Measurements from ENCODE around the gene CEP135.
"Not testable (repeated sequence)": the region's sequence is repeated elsewhere in the genome, so short reads cannot be mapped to it uniquely, and the experiment has no call there.

CEP135 gene

GRCh38 chr4:56055027-56055977, 106.6 kb downstream of the CEP135 start:
- H3K36me3 ChIP-seq (ENCODE audit: control insufficient read depth, insufficient read depth, low read length, severe bottlenecking) = no peaks in the 10 kb centered on the region
- H3K9me3 ChIP-seq (ENCODE audit: control insufficient read depth, low read length) = no peaks in the 10 kb centered on the region
- no peak overlapping the region for H3K9ac ChIP-seq (ENCODE audit: low read length)
- H3K27me3 ChIP-seq (replicated peaks; ENCODE audit: control insufficient read depth, insufficient read depth, low read length) = peaks cover 15% of the 10 kb centered on the region
- H3K4me1 ChIP-seq (ENCODE audit: control insufficient read depth, insufficient read depth, low read length) = peaks cover 3% of the 10 kb centered on the region
- no peak for DNase-seq (ENCODE audit: low read depth)
- no peak overlapping the region for H3K4me3 ChIP-seq (ENCODE audit: low read length)

GRCh38 chr4:56055991-56056390, 107.2 kb downstream of the CEP135 start:
- no peak overlapping the region for H3K9ac ChIP-seq (ENCODE audit: low read length)
- H3K36me3 ChIP-seq (ENCODE audit: control insufficient read depth, insufficient read depth, low read length, severe bottlenecking) = no peaks in the 10 kb centered on the region
- DNase-seq (ENCODE audit: low read depth) = peak; percentile 11
- no peak overlapping the region for H3K4me3 ChIP-seq (ENCODE audit: low read length)
- H3K9me3 ChIP-seq (ENCODE audit: control insufficient read depth, low read length) = no peaks in the 10 kb centered on the region
- H3K27me3 ChIP-seq (replicated peaks; ENCODE audit: control insufficient read depth, insufficient read depth, low read length) = peaks cover 8% of the 10 kb centered on the region
- H3K4me1 ChIP-seq (ENCODE audit: control insufficient read depth, insufficient read depth, low read length) = peaks cover 3% of the 10 kb centered on the region

- Histone ChIP-seq H3K9ac (ENCODE audit: low read length) (no peak overlapping the region), H3K36me3 (ENCODE audit: control insufficient read depth, insufficient read depth, low read length, severe bottlenecking) (no peaks in the 10 kb centered on the region), H3K4me3 (ENCODE audit: low read length) (no peak overlapping the region), H3K27me3 (replicated peaks; ENCODE audit: control insufficient read depth, insufficient read depth, low read length) (peaks cover 7% of the 10 kb centered on the region), H3K9me3 (ENCODE audit: control insufficient read depth, low read length) (no peaks in the 10 kb centered on the region), H3K4me1 (ENCODE audit: control insufficient read depth, insufficient read depth, low read length) (peaks cover 3% of the 10 kb centered on the region)
- DNase-seq (ENCODE audit: low read depth) = no peak
Measured at GRCh38 chr4:56058555-56058954, 109.8 kb downstream of the CEP135 start.

GRCh38 chr4:56060036-56060435, 111.3 kb downstream of the CEP135 start:
- no peak overlapping the region for H3K9ac ChIP-seq (ENCODE audit: low read length)
- DNase-seq (ENCODE audit: low read depth) = no peak
- no peak overlapping the region for H3K4me3 ChIP-seq (ENCODE audit: low read length)
- no peaks in the 10 kb centered on the region for H3K36me3 ChIP-seq (ENCODE audit: control insufficient read depth, insufficient read depth, low read length, severe bottlenecking)
- peaks cover 11% of the 10 kb centered on the region for H3K27me3 ChIP-seq (replicated peaks; ENCODE audit: control insufficient read depth, insufficient read depth, low read length)
- peaks cover 3% of the 10 kb centered on the region for H3K4me1 ChIP-seq (ENCODE audit: control insufficient read depth, insufficient read depth, low read length)
- no peaks in the 10 kb centered on the region for H3K9me3 ChIP-seq (ENCODE audit: control insufficient read depth, low read length)

- Histone ChIP-seq H3K4me3 (ENCODE audit: low read length) (no peak overlapping the region), H3K4me1 (ENCODE audit: control insufficient read depth, insufficient read depth, low read length) (no peaks in the 10 kb centered on the region), H3K27me3 (replicated peaks; ENCODE audit: control insufficient read depth, insufficient read depth, low read length) (peaks cover 16% of the 10 kb centered on the region), H3K9me3 (ENCODE audit: control insufficient read depth, low read length) (no peaks in the 10 kb centered on the region), H3K36me3 (ENCODE audit: control insufficient read depth, insufficient read depth, low read length, severe bottlenecking) (no peaks in the 10 kb centered on the region), H3K9ac (ENCODE audit: low read length) (no peak overlapping the region)
- DNase-seq (ENCODE audit: low read depth) = no peak
Measured at GRCh38 chr4:56062106-56062505, 113.4 kb downstream of the CEP135 start.

GRCh38 chr4:56062526-56063145, 113.9 kb downstream of the CEP135 start:
- Histone ChIP-seq H3K36me3 (ENCODE audit: control insufficient read depth, insufficient read depth, low read length, severe bottlenecking) (no peaks in the 10 kb centered on the region), H3K9me3 (ENCODE audit: control insufficient read depth, low read length) (no peaks in the 10 kb centered on the region), H3K27me3 (replicated peaks; ENCODE audit: control insufficient read depth, insufficient read depth, low read length) (peaks cover 16% of the 10 kb centered on the region), H3K4me1 (ENCODE audit: control insufficient read depth, insufficient read depth, low read length) (no peaks in the 10 kb centered on the region), H3K4me3 (ENCODE audit: low read length) (no peak overlapping the region), H3K9ac (ENCODE audit: low read length) (no peak overlapping the region)
- no peak for DNase-seq (ENCODE audit: low read depth)

- Histone ChIP-seq H3K27me3 (replicated peaks; ENCODE audit: control insufficient read depth, insufficient read depth, low read length) (peaks cover 16% of the 10 kb centered on the region), H3K9me3 (ENCODE audit: control insufficient read depth, low read length) (peaks cover 2% of the 10 kb centered on the region), H3K36me3 (ENCODE audit: control insufficient read depth, insufficient read depth, low read length, severe bottlenecking) (no peaks in the 10 kb centered on the region), H3K9ac (ENCODE audit: low read length) (no peak overlapping the region), H3K4me3 (ENCODE audit: low read length) (no peak overlapping the region), H3K4me1 (ENCODE audit: control insufficient read depth, insufficient read depth, low read length) (no peaks in the 10 kb centered on the region)
- DNase-seq (ENCODE audit: low read depth) = no peak
Measured at GRCh38 chr4:56066493-56066892, 117.7 kb downstream of the CEP135 start.

- H3K4me1 ChIP-seq (ENCODE audit: control insufficient read depth, insufficient read depth, low read length) = no peaks in the 10 kb centered on the region
- H3K27me3 ChIP-seq (replicated peaks; ENCODE audit: control insufficient read depth, insufficient read depth, low read length) = peaks cover 8% of the 10 kb centered on the region
- no peak for DNase-seq (ENCODE audit: low read depth)
- no peak overlapping the region for H3K9ac ChIP-seq (ENCODE audit: low read length)
- no peak overlapping the region for H3K4me3 ChIP-seq (ENCODE audit: low read length)
- no peaks in the 10 kb centered on the region for H3K36me3 ChIP-seq (ENCODE audit: control insufficient read depth, insufficient read depth, low read length, severe bottlenecking)
- peaks cover 2% of the 10 kb centered on the region for H3K9me3 ChIP-seq (ENCODE audit: control insufficient read depth, low read length)
Measured at GRCh38 chr4:56067826-56068225, 119.1 kb downstream of the CEP135 start.

- H3K9me3 ChIP-seq (ENCODE audit: control insufficient read depth, low read length); H3K4me3 ChIP-seq (ENCODE audit: low read length); H3K36me3 ChIP-seq (ENCODE audit: control insufficient read depth, insufficient read depth, low read length, severe bottlenecking); H3K27me3 ChIP-seq (replicated peaks; ENCODE audit: control insufficient read depth, insufficient read depth, low read length); H3K9ac ChIP-seq (ENCODE audit: low read length); H3K4me1 ChIP-seq (ENCODE audit: control insufficient read depth, insufficient read depth, low read length); DNase-seq (ENCODE audit: low read depth): not testable (repeated sequence)
Measured at GRCh38 chr4:56072730-56073129, 124.0 kb downstream of the CEP135 start.

GRCh38 chr4:56077676-56078075, 128.9 kb downstream of the CEP135 start:
- Histone ChIP-seq H3K4me3 (ENCODE audit: low read length) (no peak overlapping the region), H3K9ac (ENCODE audit: low read length) (no peak overlapping the region), H3K4me1 (ENCODE audit: control insufficient read depth, insufficient read depth, low read length) (no peaks in the 10 kb centered on the region), H3K9me3 (ENCODE audit: control insufficient read depth, low read length) (peaks cover 14% of the 10 kb centered on the region), H3K27me3 (replicated peaks; ENCODE audit: control insufficient read depth, insufficient read depth, low read length) (no peaks in the 10 kb centered on the region), H3K36me3 (ENCODE audit: control insufficient read depth, insufficient read depth, low read length, severe bottlenecking) (no peaks in the 10 kb centered on the region)
- peak; percentile 10 for DNase-seq (ENCODE audit: low read depth)

- no peak for DNase-seq (ENCODE audit: low read depth)
- Histone ChIP-seq H3K9ac (ENCODE audit: low read length) (no peak overlapping the region), H3K9me3 (ENCODE audit: control insufficient read depth, low read length) (peaks cover 14% of the 10 kb centered on the region), H3K4me3 (ENCODE audit: low read length) (no peak overlapping the region), H3K36me3 (ENCODE audit: control insufficient read depth, insufficient read depth, low read length, severe bottlenecking) (no peaks in the 10 kb centered on the region), H3K4me1 (ENCODE audit: control insufficient read depth, insufficient read depth, low read length) (no peaks in the 10 kb centered on the region), H3K27me3 (replicated peaks; ENCODE audit: control insufficient read depth, insufficient read depth, low read length) (no peaks in the 10 kb centered on the region)
Measured at GRCh38 chr4:56078866-56079265, 130.1 kb downstream of the CEP135 start.
